Natural killer cell (primary cell): Measurements from ENCODE around the gene DRICH1. TPM values are rescaled to one million over a fixed set of nuclear protein-coding genes. Genes with fewer than 3 reads are reported as not detected.
"Not testable (repeated sequence)": the region's sequence is repeated elsewhere in the genome, so short reads cannot be mapped to it uniquely, and the experiment has no call there.

Source experiments
- ATAC-seq, 3 donors: fragments of 150-1000 bp in 2 of 3; fragments of 200-7000 bp in 1 of 3; cut with Tn5 transposase; 1 replicate in 1 of 3; 2 replicates in 2 of 3; pipeline ENCODE4 v1.10.0; 2021; ENCODE audit warnings: mild to moderate bottlenecking in 2 of 3, moderate library complexity in 2 of 3
- DNase-seq, 2 donors: peaks; one replicate each; pipeline versions ENCODE4 v3.0.0 to v3.0.0-alpha.2; 2013 to 2021; ENCODE audit warnings: mixed read lengths in 1 of 2
- H3K27ac ChIP-seq: one replicate; pipeline ENCODE4 v1.5.1; 2013; ENCODE audit warnings: mild to moderate bottlenecking, low read length
- H3K27me3 ChIP-seq: one replicate; pipeline ENCODE4 v1.6.1; 2013; ENCODE audit warnings: low read length; ENCODE audit not compliant: control insufficient read depth, insufficient read depth
- H3K36me3 ChIP-seq: one replicate; pipeline ENCODE4 v1.6.1; 2013; ENCODE audit warnings: low read length; ENCODE audit not compliant: control insufficient read depth, insufficient read depth
- H3K4me1 ChIP-seq: one replicate; pipeline ENCODE4 v1.6.1; 2013; ENCODE audit warnings: low read length; ENCODE audit not compliant: control insufficient read depth, insufficient read depth
- H3K4me3 ChIP-seq: one replicate; pipeline ENCODE4 v1.5.1; 2013; ENCODE audit warnings: low read length
- H3K9me3 ChIP-seq: one replicate; pipeline ENCODE4 v1.6.1; 2013; ENCODE audit warnings: low read length; ENCODE audit not compliant: control insufficient read depth, insufficient read depth
- H3K27ac Mint-ChIP-seq, 2 donors: one replicate each; pipeline ENCODE4 v1.8.0; 2022; ENCODE audit warnings: mild to moderate bottlenecking in 2 of 2, mixed read lengths in 2 of 2, moderate library complexity in 1 of 2
- H3K27me3 Mint-ChIP-seq, 2 donors: one replicate each; pipeline ENCODE4 v1.8.0; 2022; ENCODE audit warnings: low read depth in 2 of 2, mixed read lengths in 2 of 2
- H3K36me3 Mint-ChIP-seq: one replicate; pipeline ENCODE4 v1.8.0; 2022; ENCODE audit warnings: mixed read lengths
- H3K4me1 Mint-ChIP-seq, 2 donors: one replicate each; pipeline ENCODE4 v1.8.0; 2022; ENCODE audit warnings: mixed read lengths in 2 of 2
- H3K4me3 Mint-ChIP-seq: one replicate; pipeline ENCODE4 v1.8.0; 2022; ENCODE audit warnings: mild to moderate bottlenecking, moderate library complexity, mixed read lengths
- H3K9me3 Mint-ChIP-seq, 2 donors: one replicate each; pipeline ENCODE4 v1.8.0; 2022; ENCODE audit warnings: mixed read lengths in 2 of 2
- CTCF ChIP-seq: fragments of 200-600 bp; IDR thresholded peaks from one replicate; pipeline ENCODE4 v1.8.0; 2022; ENCODE audit warnings: antibody characterized with exemption
- WGBS: methylation state at CpG from one replicate; pipeline ENCODE4 v1.1.7; 2013; ENCODE audit warnings: missing lambda C conversion rate; ENCODE audit not compliant: insufficient coverage; 5-methylcytosine and 5-hydroxymethylcytosine counted together
- intact Hi-C: fragments of 100-400 bp; cut with micrococcal nuclease; formaldehyde crosslinking; loops from one replicate; pipeline ENCODE4 v1.14.2; 2022
- total RNA-seq, 4 donors: library from RNA; stranded (reverse); fragments of 120-200 nt in 1 of 4; gene quantifications; one replicate each; pipeline versions ENCODE4 v1.2.3 to v1.2.4, GENCODE V29; 2013 to 2022

Gene DRICH1
- total RNA-seq, 3 donors from 2014 or later (not counting 1 experiment from before 2014, with no cell fraction given): 2.3 to 3.2 (median 3.1) TPM

DNA sequence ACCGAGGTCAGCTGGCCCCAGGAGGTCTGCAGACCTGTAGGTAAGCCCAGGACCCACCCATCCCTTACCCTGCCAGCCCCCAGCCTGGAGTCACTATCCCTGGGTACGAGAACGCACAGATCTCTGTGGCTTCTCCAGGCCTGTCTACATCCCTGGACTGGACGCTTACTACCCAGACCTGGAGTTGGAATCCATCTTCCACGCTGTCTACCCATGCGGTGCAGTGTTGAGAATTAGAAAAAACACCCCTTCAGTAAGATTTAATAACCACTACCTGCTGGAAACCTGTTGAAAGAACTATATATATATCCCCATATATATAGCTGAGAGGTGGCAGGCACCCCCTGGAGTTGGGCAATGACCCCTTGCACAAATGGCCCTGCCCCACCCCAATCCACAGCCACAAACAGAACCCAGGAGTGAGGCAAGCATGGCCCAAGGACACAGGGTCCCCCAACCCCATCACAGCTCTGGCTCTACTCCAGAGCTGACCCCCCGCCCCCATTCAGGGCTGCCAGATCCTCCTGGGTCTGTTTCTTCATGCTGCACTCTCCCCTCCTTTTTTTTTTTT is 41.0 kb upstream of the DRICH1 start:
- Mint-ChIP-seq H3K4me1 (peaks cover 17 to 54% of the 10 kb centered on the region in 2 donors), H3K4me3 (peak overlapping the region; percentile 17), H3K27ac (peak overlapping the region in 1 of 2 donors; percentile 73), H3K36me3 (no peaks in the 10 kb centered on the region), H3K9me3 (no peaks in the 10 kb centered on the region), H3K27me3 (no peaks in the 10 kb centered on the region)
- Histone ChIP-seq H3K9me3 (no peaks in the 10 kb centered on the region), H3K27ac (no peak overlapping the region), H3K36me3 (no peaks in the 10 kb centered on the region), H3K27me3 (no peaks in the 10 kb centered on the region), H3K4me1 (peaks cover 53% of the 10 kb centered on the region), H3K4me3 (no peak overlapping the region)
- WGBS: 85% methylated on average over 7 of the region's 7 CpGs
- intact Hi-C loops: no loop called here
- no peak for TF ChIP-seq CTCF
- DNase-seq (no peak), ATAC-seq (no peak)

- peaks cover 53% of the 10 kb centered on the region for H3K4me1 ChIP-seq
- peak overlapping the region; percentile 15 for H3K4me3 Mint-ChIP-seq
- H3K27me3 Mint-ChIP-seq, H3K9me3 ChIP-seq, H3K27me3 ChIP-seq, H3K27ac ChIP-seq, H3K36me3 ChIP-seq, H3K36me3 Mint-ChIP-seq, H3K4me3 ChIP-seq, H3K9me3 Mint-ChIP-seq, intact Hi-C loops, DNase-seq: not testable (repeated sequence)
- 96% methylated on average over 8 of the region's 8 CpGs for WGBS
- H3K27ac Mint-ChIP-seq: peak overlapping the region in 1 of 2 donors; percentile 73
- peak in 2 of 3 donors; percentile 39 to 68 for ATAC-seq
- peaks cover 17 to 47% of the 10 kb centered on the region in 2 donors for H3K4me1 Mint-ChIP-seq
These were observed 40.4 kb upstream of the DRICH1 start for GRCh38 chr22:23672307-23673049.

DNA sequence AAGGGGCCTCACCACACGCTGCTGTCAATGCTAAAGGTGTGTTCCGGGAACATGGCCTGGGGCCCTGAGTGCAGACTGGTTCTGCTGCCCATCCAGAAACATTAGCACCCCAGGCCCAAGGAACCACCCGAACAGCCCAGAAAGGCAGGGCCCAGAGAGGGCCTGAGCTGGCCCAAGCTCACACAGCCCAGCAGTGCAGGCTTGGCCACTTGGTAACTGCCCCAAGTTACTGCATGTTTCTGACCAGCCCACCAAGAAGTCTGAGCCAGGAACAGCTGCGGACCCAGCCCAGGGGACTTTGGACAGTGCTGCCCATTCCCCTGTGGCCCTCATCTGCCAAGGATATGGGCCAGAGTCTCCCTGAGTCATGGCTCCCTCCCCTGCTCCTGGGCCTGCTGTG is 39.3 kb upstream of the DRICH1 start:
- H3K4me3 ChIP-seq, H3K27me3 Mint-ChIP-seq, H3K4me3 Mint-ChIP-seq, H3K36me3 Mint-ChIP-seq, DNase-seq, ATAC-seq, intact Hi-C loops, H3K27me3 ChIP-seq, H3K9me3 ChIP-seq, H3K27ac Mint-ChIP-seq, H3K36me3 ChIP-seq, H3K27ac ChIP-seq, H3K9me3 Mint-ChIP-seq: not testable (repeated sequence)
- WGBS: 67% methylated on average over 1 of the region's 4 CpGs
- H3K4me1 Mint-ChIP-seq: peaks cover 17 to 42% of the 10 kb centered on the region in 2 donors
- peaks cover 44% of the 10 kb centered on the region for H3K4me1 ChIP-seq

DNA sequence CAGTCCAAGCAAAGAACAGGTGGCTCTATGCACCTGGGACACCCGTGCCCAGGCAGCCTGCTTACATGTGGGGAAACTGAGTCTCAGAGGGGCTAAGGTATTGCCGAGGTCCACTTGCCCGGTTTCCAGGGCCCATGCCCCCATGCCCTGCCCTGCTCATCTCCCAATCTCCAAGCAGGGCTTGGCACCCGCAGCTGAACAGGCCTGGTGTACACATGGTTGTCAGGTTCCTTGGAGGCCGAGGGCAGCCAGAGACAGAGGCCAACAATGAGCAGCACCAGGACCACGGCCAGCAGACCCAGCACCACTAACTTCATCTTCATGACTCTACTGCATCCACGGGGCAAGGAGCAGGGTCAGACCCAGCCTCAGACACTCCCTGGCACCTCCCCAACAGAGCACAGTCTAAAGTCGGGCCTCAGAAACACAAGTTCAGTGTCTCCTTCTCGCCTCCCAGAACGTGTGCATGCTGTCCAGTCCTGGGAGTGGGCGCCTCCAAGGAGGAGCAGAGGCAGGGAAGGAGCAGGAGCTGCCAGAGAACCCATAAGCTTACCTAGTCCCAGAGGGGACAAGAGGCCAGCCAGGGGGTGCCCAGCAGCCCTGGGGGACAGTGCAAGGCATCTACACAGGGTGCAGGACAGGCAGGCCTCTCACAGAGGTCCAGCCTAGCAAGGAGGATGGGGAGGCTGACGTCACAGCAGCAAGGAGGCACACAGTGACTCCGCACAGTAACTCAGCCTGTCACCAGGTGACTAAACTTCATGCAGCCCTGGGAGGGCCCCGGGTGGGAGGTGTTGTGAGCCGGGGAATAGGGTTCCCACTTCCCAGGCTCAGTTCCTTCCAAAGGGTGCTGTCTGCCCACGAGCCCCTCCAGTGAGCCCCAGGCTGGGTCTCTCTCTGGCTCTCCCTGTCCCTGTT is 38.5 kb upstream of the DRICH1 start:
- Mint-ChIP-seq H3K27ac (no peak overlapping the region), H3K4me3 (no peak overlapping the region), H3K27me3 (no peaks in the 10 kb centered on the region), H3K4me1 (peaks cover 24 to 39% of the 10 kb centered on the region in 2 donors), H3K36me3 (no peaks in the 10 kb centered on the region), H3K9me3 (no peaks in the 10 kb centered on the region)
- no peaks in the 10 kb centered on the region for H3K27me3 ChIP-seq
- TF ChIP-seq CTCF: no peak
- no peaks in the 10 kb centered on the region for H3K9me3 ChIP-seq
- H3K4me3 ChIP-seq: no peak overlapping the region
- intact Hi-C loops: no loop called here
- WGBS: 93% methylated on average over 16 of the region's 16 CpGs
- peaks cover 37% of the 10 kb centered on the region for H3K4me1 ChIP-seq
- H3K36me3 ChIP-seq: no peaks in the 10 kb centered on the region
- DNase-seq: no peak
- ATAC-seq: no peak
- H3K27ac ChIP-seq: no peak overlapping the region

DNA sequence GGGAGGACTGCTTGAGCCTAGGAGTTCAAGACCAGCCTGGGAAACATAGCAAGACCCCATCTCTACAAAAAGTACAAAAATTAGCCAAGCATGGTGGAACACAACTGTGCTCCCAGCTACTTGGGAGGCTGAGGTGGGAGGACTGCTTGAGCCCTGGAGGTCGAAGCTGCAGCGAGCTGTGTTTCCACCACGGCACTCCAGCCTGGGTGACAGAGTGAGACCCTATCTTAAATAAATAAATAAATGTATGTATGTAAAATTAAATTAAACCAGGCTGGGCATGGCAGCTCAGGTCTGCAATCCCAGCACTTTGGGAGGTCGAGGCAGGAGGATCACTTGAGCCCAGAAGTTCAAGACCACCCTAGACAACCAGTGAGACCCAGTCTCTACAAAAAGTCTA is 28.3 kb upstream of the DRICH1 start:
- H3K27ac ChIP-seq, H3K9me3 Mint-ChIP-seq, H3K4me1 ChIP-seq, H3K27me3 Mint-ChIP-seq, H3K27ac Mint-ChIP-seq, DNase-seq, H3K36me3 ChIP-seq, ATAC-seq, intact Hi-C loops, H3K27me3 ChIP-seq, H3K4me3 Mint-ChIP-seq, H3K4me3 ChIP-seq, H3K9me3 ChIP-seq: not testable (repeated sequence)
- WGBS: 96% methylated on average over 2 of the region's 4 CpGs
- Mint-ChIP-seq H3K4me1 (peaks cover 27 to 29% of the 10 kb centered on the region in 2 donors), H3K36me3 (peaks cover 14% of the 10 kb centered on the region)
